Camera-type eye (tissue), 1 donor: Measurements from ENCODE around the gene GSG1L2. TPM values are rescaled to one million over a fixed set of nuclear protein-coding genes. Genes with fewer than 3 reads are reported as not detected.

Experiments used
- total RNA-seq: library from RNA; depleted of rRNA; stranded (reverse); fragments of >200 nt; gene quantifications from one replicate; pipeline ENCODE4 v1.2.3, GENCODE V29; 2014

Gene GSG1L2
- total RNA-seq: not detected

DNA sequence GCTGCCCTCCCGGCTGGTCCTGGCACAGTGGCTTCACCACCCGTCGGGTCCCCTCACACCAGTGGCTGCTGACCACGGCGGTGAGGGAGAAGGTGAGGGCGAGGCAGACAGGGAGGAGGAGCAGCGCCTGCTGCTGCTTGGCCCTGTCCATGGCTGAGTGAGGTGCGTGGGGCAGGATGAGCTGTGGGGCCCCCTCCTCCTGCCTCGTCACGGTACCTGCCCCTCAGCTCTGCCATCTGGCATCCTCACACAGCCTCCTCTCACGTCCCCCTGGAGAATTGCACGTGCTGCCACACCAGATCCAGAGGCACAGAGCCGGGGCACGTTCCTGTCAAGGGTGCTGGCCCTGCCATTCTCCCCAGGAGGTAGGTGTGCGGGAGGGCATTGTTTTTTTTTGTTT lies at the start of gene GSG1L2:
GSG1L2 (minus strand) TSS at position 159 of the 400 bp plus-strand sequence; CDS start at position 151, 8 bp downstream.

DNA sequence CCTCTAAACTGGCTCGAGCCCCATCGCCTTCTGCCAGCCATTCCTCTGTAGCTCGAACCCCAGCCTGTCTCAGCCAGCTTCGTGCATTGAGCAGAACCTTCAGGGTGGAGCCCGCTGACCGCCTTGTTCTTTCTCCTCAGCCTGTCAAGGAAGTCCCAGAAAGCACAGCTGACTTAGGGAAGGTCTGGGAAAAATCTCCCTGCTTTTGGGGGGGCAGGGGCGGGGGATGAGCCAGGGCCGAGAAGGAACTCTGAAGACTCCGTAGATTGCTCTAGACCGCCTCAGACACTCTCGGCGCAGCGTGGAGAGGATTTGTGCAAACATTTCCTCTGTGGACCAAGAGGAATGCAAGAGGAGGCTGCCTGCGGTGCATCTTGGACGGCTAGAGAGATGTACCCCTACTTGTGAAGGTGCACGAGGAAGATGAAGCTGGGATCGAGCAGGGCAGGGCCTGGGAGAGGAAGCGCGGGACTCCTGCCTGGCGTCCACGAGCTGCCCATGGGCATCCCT lies 3.8 kb upstream of the GSG1L2 start, which contains the start of gene GLP2R:
GLP2R (plus strand) TSS at position 284 of the 510 bp plus-strand sequence; CDS start at position 424, 140 bp downstream.

DNA sequence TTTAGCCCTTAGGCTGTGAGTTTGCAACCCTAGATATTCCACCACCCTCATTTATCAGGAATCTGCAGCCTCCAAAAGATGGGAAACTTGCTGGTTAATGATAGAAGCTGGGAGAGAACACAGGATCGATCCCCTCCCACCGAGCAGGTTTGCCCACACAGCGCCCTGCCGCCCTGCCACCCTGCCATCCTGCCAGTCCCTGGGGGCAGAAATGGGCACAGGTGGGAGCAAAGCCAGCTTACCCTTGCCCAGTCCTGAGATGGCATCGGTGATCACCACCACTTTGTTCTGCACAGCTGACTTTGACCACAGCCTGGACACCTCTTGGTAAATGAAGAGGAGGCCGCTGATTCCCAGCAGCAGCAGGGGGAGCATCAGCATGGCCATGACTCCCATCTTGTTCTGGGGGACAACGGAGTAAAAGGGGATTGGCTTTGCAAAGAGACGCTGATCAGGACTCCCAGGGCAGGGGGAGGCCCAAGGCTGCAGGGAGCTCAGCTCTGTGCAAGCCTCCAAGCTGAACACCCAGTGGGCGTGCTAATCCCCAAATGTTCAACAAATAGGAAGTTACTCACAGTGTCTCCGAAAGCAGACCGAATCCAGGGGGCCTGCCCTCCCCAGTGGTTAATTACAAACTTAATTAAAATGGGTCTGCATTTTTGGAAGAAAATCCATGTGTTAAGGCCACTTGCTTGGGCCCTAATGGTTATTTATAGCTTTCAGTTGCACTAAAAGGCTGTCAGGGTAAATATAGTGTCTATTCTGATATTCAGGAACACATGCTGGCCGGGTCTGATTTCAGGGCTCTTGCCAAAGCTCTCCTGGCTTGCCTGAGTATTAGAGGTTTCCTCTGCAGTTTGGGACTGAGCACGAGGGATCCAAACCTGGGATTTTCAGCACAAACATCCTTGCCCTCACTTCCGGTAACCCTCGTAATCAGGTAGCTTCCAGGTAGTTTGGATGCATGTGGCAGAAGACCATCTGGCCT lies 30.7 kb downstream of the GSG1L2 start, which contains the start of gene DHRS7C:
DHRS7C (minus strand) TSS at position 704 of the 988 bp plus-strand sequence; CDS start at position 396, 308 bp downstream.

Other genes starting within 250 kb of the GSG1L2 start
- 75.2 TPM for gene STX8, start 246.3 kb downstream of the GSG1L2 start, total RNA-seq
- 0.66 TPM for gene CFAP52, start 245.4 kb downstream of the GSG1L2 start, total RNA-seq
- 12.1 TPM for gene USP43, start 176.6 kb downstream of the GSG1L2 start, total RNA-seq
- gene DHRS7C, start 30.5 kb downstream of the GSG1L2 start, total RNA-seq: 1.7 TPM
- gene GLP2R, start 3.8 kb upstream of the GSG1L2 start, total RNA-seq: 0.44 TPM
- 165 TPM for gene RCVRN, start 83.2 kb upstream of the GSG1L2 start, total RNA-seq